HEK293T (cell line): ENCODE results near the gene ZNF444.
"Not testable (repeated sequence)": the region's sequence is repeated elsewhere in the genome, so short reads cannot be mapped to it uniquely, and the experiment has no call there.

ENCODE experiments used
- CTCF ChIA-PET: fragments of 350-600 bp; formaldehyde crosslinking; extraction: SDS; loops from one replicate; lab custom pipeline; 2021; ENCODE audit warnings: antibody characterized with exemption, inconsistent platforms; lab: Yijun Ruan, JAX
- POLR2A ChIA-PET: fragments of 350-600 bp; formaldehyde crosslinking; extraction: SDS; loops from one replicate; lab custom pipeline; 2020; ENCODE audit warnings: antibody characterized with exemption, inconsistent platforms; lab: Yijun Ruan, JAX
- DNase-seq: peaks from one replicate; pipeline ENCODE4 v3.0.0; 2012; ENCODE audit warnings: mixed read lengths; ENCODE audit errors: extremely low spot score
- ARNT ChIP-seq: fragments of 450-650 bp; IDR thresholded peaks from 2 replicates; pipeline ENCODE4 v1.6.1; 2017; ENCODE audit warnings: mild to moderate bottlenecking
- BHLHE40 ChIP-seq: fragments of 450-650 bp; IDR thresholded peaks from 2 replicates; pipeline ENCODE4 v1.6.1; 2016; ENCODE audit warnings: mild to moderate bottlenecking, moderate library complexity, borderline replicate concordance
- CTBP1 ChIP-seq: fragments of 450-650 bp; IDR thresholded peaks from 2 replicates; pipeline ENCODE4 v1.6.1; 2016; ENCODE audit warnings: borderline replicate concordance
- ELF4 ChIP-seq: fragments of 450-650 bp; IDR thresholded peaks from 2 replicates; pipeline ENCODE4 v1.6.1; 2017; ENCODE audit warnings: antibody characterized with exemption
- FOXA1 ChIP-seq: fragments of 450-650 bp; IDR thresholded peaks from 2 replicates; pipeline ENCODE4 v1.6.1; 2016; ENCODE audit warnings: mild to moderate bottlenecking
- FOXK2 ChIP-seq: fragments of 450-650 bp; IDR thresholded peaks from 2 replicates; pipeline ENCODE4 v1.6.1; 2016; ENCODE audit warnings: mild to moderate bottlenecking
- FOXM1 ChIP-seq: fragments of 450-650 bp; IDR thresholded peaks from 2 replicates; pipeline ENCODE4 v1.6.1; 2017; ENCODE audit warnings: mild to moderate bottlenecking, borderline replicate concordance
- HDGF ChIP-seq: fragments of 450-650 bp; IDR thresholded peaks from 2 replicates; pipeline ENCODE4 v1.6.1; 2017; ENCODE audit warnings: antibody characterized with exemption, borderline replicate concordance
- L3MBTL2 ChIP-seq: fragments of 450-650 bp; conservative IDR thresholded peaks from 2 replicates; pipeline ENCODE4 v1.6.1; 2016; ENCODE audit warnings: mild to moderate bottlenecking
- LEF1 ChIP-seq: fragments of 450-650 bp; IDR thresholded peaks from 2 replicates; pipeline ENCODE4 v1.6.1; 2017; ENCODE audit warnings: mild to moderate bottlenecking, borderline replicate concordance
- NFRKB ChIP-seq: fragments of 450-650 bp; IDR thresholded peaks from 2 replicates; pipeline ENCODE4 v1.6.1; 2016; ENCODE audit warnings: mild to moderate bottlenecking, moderate library complexity
- PKNOX1 ChIP-seq: fragments of 450-650 bp; IDR thresholded peaks from 2 replicates; pipeline ENCODE4 v1.6.1; 2016
- SP1 ChIP-seq: fragments of 450-650 bp; IDR thresholded peaks from 2 replicates; pipeline ENCODE4 v1.6.1; 2017
- SUZ12 ChIP-seq: fragments of 450-650 bp; IDR thresholded peaks from 2 replicates; pipeline ENCODE4 v1.6.1; 2016; ENCODE audit warnings: mild to moderate bottlenecking
- TARDBP ChIP-seq: fragments of 450-650 bp; IDR thresholded peaks from 2 replicates; pipeline ENCODE4 v1.6.1; 2016
- ZNF384 ChIP-seq: fragments of 450-650 bp; IDR thresholded peaks from 2 replicates; pipeline ENCODE4 v1.6.1; 2016

ZNF444 gene

GRCh38 chr19:56097306-56097705 is 43.8 kb upstream of the ZNF444 start:
- CTCF ChIA-PET, result no interaction called here
- DNase-seq, result no peak

GRCh38 chr19:56097776-56098175 is 43.3 kb upstream of the ZNF444 start:
- DNase-seq, result no peak
- ChIA-PET CTCF (no interaction called here), POLR2A (no interaction called here)
- no peak for TF ChIP-seq L3MBTL2
- no peak for TF ChIP-seq FOXK2
- no peak for TF ChIP-seq BHLHE40
- no peak for TF ChIP-seq ELF4
- TF ChIP-seq ARNT, result no peak
- no peak for TF ChIP-seq ZNF384
- TF ChIP-seq FOXA1, result no peak
- TF ChIP-seq CTBP1, result no peak
- TF ChIP-seq SUZ12, result no peak

More at GRCh38 chr19:56097306-56097705, 43.8 kb upstream of the ZNF444 start:
- TF ChIP-seq BHLHE40, result no peak
- no peak for TF ChIP-seq NFRKB
- TF ChIP-seq PKNOX1, result no peak
- TF ChIP-seq CTBP1, result no peak
- no peak for TF ChIP-seq TARDBP
- no peak for TF ChIP-seq FOXA1
- TF ChIP-seq ARNT, result no peak
- TF ChIP-seq L3MBTL2, result no peak
- no peak for TF ChIP-seq FOXM1
- TF ChIP-seq LEF1, result no peak
- TF ChIP-seq HDGF, result no peak
- no peak for TF ChIP-seq ELF4
- TF ChIP-seq FOXK2, result no peak
- POLR2A ChIA-PET, result no interaction called here

GRCh38 chr19:56098237-56098636 is 42.9 kb upstream of the ZNF444 start:
- POLR2A ChIA-PET, DNase-seq, CTCF ChIA-PET: not testable (repeated sequence)

- POLR2A ChIA-PET, result no interaction called here
- TF ChIP-seq PKNOX1, result no peak
- CTCF ChIA-PET, result no interaction called here
- no peak for DNase-seq
Measured at GRCh38 chr19:56098731-56099568, 42.1 kb upstream of the ZNF444 start.

GRCh38 chr19:56099638-56100539 is 41.2 kb upstream of the ZNF444 start:
- ChIA-PET CTCF (no interaction called here), POLR2A (no interaction called here)
- no peak for DNase-seq
- TF ChIP-seq TARDBP, result no peak
- TF ChIP-seq L3MBTL2, result no peak
- no peak for TF ChIP-seq FOXK2
- no peak for TF ChIP-seq CTBP1
- TF ChIP-seq PKNOX1, result no peak
- no peak for TF ChIP-seq SP1
- no peak for TF ChIP-seq NFRKB

- no peak for DNase-seq
- POLR2A ChIA-PET, result no interaction called here
- TF ChIP-seq CTBP1 (no peak), NFRKB (no peak), SP1 (no peak), SUZ12 (no peak), PKNOX1 (no peak), L3MBTL2 (no peak), FOXK2 (no peak), TARDBP (no peak), HDGF (no peak), ELF4 (no peak), ARNT (no peak), FOXM1 (no peak), LEF1 (no peak), BHLHE40 (no peak), FOXA1 (no peak), ZNF384 (no peak)
- CTCF ChIA-PET, result no interaction called here
Measured at GRCh38 chr19:56101095-56101494, 40.0 kb upstream of the ZNF444 start.
